Osteocyte (in vitro differentiated cells): ENCODE measurements around the gene IDH3G. TPM values are rescaled to one million over a fixed set of nuclear protein-coding genes. Genes with fewer than 3 reads are reported as not detected.
"Not testable (repeated sequence)": the region's sequence is repeated elsewhere in the genome, so short reads cannot be mapped to it uniquely, and the experiment has no call there.

Experiments
- DNase-seq: peaks from one replicate; pipeline ENCODE4 v3.0.0; 2021; ENCODE audit warnings: mixed read lengths; ENCODE audit not compliant: unreplicated experiment; ENCODE audit errors: extremely low spot score
- H3K27ac Mint-ChIP-seq: one replicate; pipeline ENCODE4 v1.8.0; 2021; ENCODE audit warnings: mild to moderate bottlenecking, mixed read lengths; ENCODE audit not compliant: unreplicated experiment
- H3K27me3 Mint-ChIP-seq: one replicate; pipeline ENCODE4 v1.8.0; 2021; ENCODE audit warnings: mixed read lengths; ENCODE audit not compliant: unreplicated experiment
- H3K36me3 Mint-ChIP-seq: one replicate; pipeline ENCODE4 v1.8.0; 2021; ENCODE audit warnings: mixed read lengths; ENCODE audit not compliant: unreplicated experiment
- H3K4me1 Mint-ChIP-seq: one replicate; pipeline ENCODE4 v1.8.0; 2021; ENCODE audit warnings: mixed read lengths; ENCODE audit not compliant: unreplicated experiment
- H3K4me3 Mint-ChIP-seq: one replicate; pipeline ENCODE4 v1.8.0; 2021; ENCODE audit warnings: mild to moderate bottlenecking, moderate library complexity, mixed read lengths; ENCODE audit not compliant: unreplicated experiment
- H3K9me3 Mint-ChIP-seq: one replicate; pipeline ENCODE4 v1.8.0; 2021; ENCODE audit warnings: mixed read lengths; ENCODE audit not compliant: unreplicated experiment
- total RNA-seq: library from RNA; stranded (reverse); gene quantifications from 2 replicates; pipeline ENCODE4 v1.2.1, GENCODE V29; 2021
- TF ChIP-seq, protein P1 (sequence below): fragments of 200-600 bp; sonication (generic); IDR thresholded peaks from 2 replicates; pipeline ENCODE4 v1.5.0; 2021; ENCODE audit warnings: antibody characterized with exemption, mild to moderate bottlenecking, moderate library complexity

IDH3G gene
- total RNA-seq, 1 donor from 2014 or later, result 63.5 TPM

DNA sequence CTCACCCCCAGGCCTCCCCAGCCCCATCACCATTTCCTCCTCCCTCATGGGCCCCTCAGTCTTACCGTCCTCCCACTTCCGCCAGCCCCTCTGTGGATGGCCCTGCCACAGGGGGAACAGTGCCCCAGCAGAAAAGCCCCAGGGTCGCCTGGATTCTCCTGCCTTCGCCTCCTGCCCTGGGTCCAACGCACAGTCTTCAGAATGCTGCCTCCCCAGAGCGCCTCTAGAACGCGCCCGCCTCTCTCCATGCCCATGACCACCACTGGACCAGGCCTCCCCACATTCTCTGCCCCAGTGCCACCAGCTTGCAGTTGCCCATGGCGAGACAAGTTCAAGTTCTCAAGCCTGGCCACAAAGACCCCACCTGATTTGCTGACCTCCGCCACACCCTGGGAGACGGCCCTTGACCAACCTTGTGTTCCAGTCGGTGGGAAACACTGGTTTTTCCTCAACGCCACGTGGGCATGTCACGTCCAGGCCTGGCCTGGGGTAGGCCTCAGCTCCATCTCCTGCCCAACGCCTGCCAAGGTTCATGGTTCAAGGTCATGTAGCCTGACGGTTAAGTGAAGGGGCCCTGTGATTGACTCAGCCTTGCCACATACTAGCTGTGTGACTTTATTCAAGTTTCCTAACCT lies 30.8 kb downstream of the IDH3G start:
- no peaks in the 10 kb centered on the region for H3K27me3 Mint-ChIP-seq
- peaks cover 17% of the 10 kb centered on the region for H3K4me1 Mint-ChIP-seq
- no peak overlapping the region for H3K4me3 Mint-ChIP-seq
- H3K27ac Mint-ChIP-seq, result no peak overlapping the region
- TF ChIP-seq, protein P1, sequence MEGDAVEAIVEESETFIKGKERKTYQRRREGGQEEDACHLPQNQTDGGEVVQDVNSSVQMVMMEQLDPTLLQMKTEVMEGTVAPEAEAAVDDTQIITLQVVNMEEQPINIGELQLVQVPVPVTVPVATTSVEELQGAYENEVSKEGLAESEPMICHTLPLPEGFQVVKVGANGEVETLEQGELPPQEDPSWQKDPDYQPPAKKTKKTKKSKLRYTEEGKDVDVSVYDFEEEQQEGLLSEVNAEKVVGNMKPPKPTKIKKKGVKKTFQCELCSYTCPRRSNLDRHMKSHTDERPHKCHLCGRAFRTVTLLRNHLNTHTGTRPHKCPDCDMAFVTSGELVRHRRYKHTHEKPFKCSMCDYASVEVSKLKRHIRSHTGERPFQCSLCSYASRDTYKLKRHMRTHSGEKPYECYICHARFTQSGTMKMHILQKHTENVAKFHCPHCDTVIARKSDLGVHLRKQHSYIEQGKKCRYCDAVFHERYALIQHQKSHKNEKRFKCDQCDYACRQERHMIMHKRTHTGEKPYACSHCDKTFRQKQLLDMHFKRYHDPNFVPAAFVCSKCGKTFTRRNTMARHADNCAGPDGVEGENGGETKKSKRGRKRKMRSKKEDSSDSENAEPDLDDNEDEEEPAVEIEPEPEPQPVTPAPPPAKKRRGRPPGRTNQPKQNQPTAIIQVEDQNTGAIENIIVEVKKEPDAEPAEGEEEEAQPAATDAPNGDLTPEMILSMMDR, result no peak
- DNase-seq, result no peak
- no peaks in the 10 kb centered on the region for H3K9me3 Mint-ChIP-seq
- no peaks in the 10 kb centered on the region for H3K36me3 Mint-ChIP-seq

DNA sequence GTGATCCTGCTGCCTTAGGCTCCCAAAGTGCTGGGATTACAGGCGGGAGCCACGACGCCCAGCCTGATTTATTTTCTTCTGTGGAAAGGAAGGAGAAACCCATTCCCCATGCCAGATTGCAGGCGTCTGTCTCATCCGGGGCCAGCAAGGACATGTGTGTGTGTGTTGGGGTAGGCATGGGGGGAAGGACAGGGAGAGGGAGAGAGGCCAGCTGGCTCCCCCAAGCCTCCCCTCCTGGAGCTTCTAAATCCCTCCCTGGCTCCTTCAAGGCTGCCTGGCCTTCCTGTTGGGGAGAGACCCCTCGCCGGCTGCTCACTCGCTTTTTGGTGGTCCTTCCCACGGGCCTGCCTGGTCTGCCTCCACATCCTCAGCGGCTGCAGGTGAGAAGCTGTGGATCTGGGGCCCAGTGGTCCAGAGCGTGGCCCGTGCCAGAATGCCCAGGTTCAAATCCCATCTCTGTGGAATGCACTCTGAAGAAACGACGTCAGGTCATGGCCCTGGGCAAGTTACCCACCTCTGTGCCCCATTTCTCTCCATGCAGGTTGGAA lies 31.5 kb downstream of the IDH3G start:
- H3K27me3 Mint-ChIP-seq, result no peaks in the 10 kb centered on the region
- DNase-seq, result no peak

DNA sequence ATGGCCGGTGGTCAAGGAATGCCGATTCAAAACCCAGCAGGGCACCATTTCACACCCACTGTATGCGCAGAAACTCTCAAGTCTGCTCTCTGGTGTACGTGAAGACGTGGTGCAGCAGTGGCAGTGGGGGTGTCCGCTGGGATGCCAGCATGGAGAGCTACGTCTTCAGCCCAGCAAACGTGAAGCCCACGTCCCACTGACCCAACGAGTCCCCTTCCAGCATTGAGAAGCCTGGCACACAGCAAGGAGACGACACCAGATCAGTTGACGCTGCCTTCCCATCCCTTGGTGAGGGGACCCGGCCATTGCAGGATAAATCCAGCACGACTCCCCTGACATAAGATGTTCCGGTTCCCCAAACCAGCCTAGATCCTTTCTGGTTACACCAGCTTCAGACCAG lies 32.3 kb downstream of the IDH3G start:
- Mint-ChIP-seq H3K9me3 (no peaks in the 10 kb centered on the region), H3K4me1 (peaks cover 17% of the 10 kb centered on the region), H3K36me3 (no peaks in the 10 kb centered on the region), H3K27me3 (no peaks in the 10 kb centered on the region), H3K4me3 (no peak overlapping the region), H3K27ac (no peak overlapping the region)
- TF ChIP-seq, protein P1, result no peak
- no peak for DNase-seq

More for the DNA sequence above, 31.5 kb downstream of the IDH3G start:
- TF ChIP-seq, protein P1, result no peak
- Mint-ChIP-seq H3K4me1 (peaks cover 17% of the 10 kb centered on the region), H3K4me3 (no peak overlapping the region), H3K9me3 (no peaks in the 10 kb centered on the region), H3K27ac (no peak overlapping the region), H3K36me3 (no peaks in the 10 kb centered on the region)

DNA sequence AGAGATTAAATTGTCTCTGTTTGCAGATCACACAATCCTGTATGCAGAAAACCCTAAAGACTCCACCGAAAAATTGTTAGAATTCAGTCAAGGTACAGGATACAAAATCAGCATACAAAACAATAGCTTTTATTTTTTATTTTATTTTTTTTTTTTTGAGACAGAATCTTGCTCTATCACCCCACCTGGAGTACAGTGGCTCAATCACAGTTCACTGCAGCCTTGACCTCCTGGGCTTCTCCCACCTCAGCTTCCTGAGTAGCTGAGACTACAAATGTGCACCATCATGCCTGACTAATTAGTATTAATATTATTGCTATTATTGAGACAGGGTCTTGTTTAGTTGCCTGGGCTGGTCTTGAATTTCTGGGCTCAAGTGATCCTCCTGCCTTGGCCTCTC lies 39.0 kb downstream of the IDH3G start:
- no peak overlapping the region for H3K4me3 Mint-ChIP-seq
- no peaks in the 10 kb centered on the region for H3K4me1 Mint-ChIP-seq
- peaks cover 7% of the 10 kb centered on the region for H3K9me3 Mint-ChIP-seq
- DNase-seq, result no peak
- no peak overlapping the region for H3K27ac Mint-ChIP-seq
- TF ChIP-seq, protein P1, result no peak
- H3K27me3 Mint-ChIP-seq, result no peaks in the 10 kb centered on the region
- no peaks in the 10 kb centered on the region for H3K36me3 Mint-ChIP-seq

DNA sequence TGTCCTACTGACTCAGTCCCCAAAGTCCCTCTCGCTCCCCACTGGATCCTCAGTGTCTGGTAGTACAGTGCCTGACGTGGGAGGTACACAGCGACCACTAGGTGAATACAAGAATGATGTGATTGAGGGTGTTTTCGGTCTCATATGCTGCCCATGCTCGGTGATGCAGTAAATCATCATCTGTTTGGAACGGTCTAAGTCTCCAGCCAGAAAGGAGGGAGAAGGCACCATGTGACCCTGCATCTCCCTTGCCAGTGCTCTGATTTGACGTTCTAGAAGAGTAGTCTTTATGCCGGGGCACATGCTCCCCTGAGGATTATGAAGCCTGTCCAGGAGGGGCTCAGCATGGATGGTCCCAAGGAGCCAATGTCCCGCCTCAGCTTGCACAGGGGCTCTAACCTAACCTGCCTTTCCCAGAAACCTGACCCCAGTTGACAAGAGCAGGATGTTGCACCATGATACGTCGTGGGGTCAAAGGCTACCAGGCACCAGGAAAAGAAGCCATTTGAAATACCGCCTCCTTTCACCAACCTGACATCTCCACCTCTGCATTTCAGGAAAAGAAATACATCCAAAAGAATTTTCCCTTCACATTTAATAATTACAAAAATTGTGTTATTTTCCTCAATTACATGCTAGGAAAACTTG lies 43.9 kb downstream of the IDH3G start:
- H3K9me3 Mint-ChIP-seq, result peaks cover 4% of the 10 kb centered on the region
- no peak overlapping the region for H3K27ac Mint-ChIP-seq
- TF ChIP-seq, protein P1, result no peak
- no peaks in the 10 kb centered on the region for H3K4me1 Mint-ChIP-seq
- no peak overlapping the region for H3K4me3 Mint-ChIP-seq
- no peak for DNase-seq
- no peaks in the 10 kb centered on the region for H3K36me3 Mint-ChIP-seq
- no peaks in the 10 kb centered on the region for H3K27me3 Mint-ChIP-seq

DNA sequence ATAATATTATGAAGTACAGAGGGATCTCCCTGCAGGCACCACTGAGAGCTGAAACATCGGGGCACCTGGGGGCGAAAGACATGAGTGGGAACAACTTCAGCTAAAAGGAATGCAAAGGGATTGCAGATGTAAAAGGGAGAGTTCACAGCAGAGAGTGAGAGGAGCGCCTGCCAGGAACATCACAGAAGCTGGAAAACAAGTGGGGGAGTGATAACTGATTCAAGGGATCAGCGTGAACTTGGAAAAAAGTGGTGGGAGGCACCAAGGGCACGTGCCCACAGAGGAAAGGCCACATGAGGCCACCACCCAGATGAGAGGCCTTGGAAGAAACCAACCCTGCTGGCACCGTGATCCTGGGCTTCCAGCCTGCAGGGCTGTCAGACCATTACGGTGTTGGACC lies 45.2 kb downstream of the IDH3G start:
- DNase-seq, H3K9me3 Mint-ChIP-seq, H3K4me3 Mint-ChIP-seq: not testable (repeated sequence)

DNA sequence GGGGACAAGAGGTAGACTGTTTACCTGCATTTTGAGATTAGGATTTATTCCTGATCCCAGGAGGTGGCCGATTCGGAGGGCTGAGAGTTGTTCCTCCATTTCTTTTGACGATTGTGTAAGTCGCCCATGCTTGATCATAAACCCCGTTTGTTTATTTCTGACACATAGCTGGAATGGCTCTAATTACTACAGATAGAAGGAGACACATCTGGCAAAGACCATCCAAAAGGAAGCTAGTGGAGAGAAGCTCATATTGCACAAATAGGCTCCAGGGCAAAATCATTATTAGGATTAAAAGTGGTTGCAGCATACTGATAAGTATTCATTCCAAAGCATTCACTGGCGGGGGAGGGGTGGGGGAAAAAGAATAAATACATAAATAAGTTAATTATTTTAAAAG lies 47.2 kb downstream of the IDH3G start:
- DNase-seq, H3K9me3 Mint-ChIP-seq, H3K27ac Mint-ChIP-seq, H3K4me3 Mint-ChIP-seq, H3K36me3 Mint-ChIP-seq, H3K4me1 Mint-ChIP-seq, H3K27me3 Mint-ChIP-seq: not testable (repeated sequence)

More for the DNA sequence above, 45.2 kb downstream of the IDH3G start:
- H3K27me3 Mint-ChIP-seq, H3K27ac Mint-ChIP-seq, H3K4me1 Mint-ChIP-seq, H3K36me3 Mint-ChIP-seq: not testable (repeated sequence)
